ENCODE measurements around the gene CCDC192. TPM values are rescaled to one million over a fixed set of nuclear protein-coding genes. Genes with fewer than 3 reads are reported as not detected.

CCDC192 gene
- total and polyA plus RNA-seq, 2 of the 4 experiments (the other 2 are of a cell fraction) = not detected

GRCh38 chr5:127757576-127757975, 54.4 kb downstream of the CCDC192 start:
- DNase-seq (peak; percentile 65), ATAC-seq (ENCODE audit: low read depth) (no peak)
- intact Hi-C loops (cut with micrococcal nuclease) (loop anchor here (5.0 kb wide), 1 partner anchor 105 kb away; no protein-coding TSS in a partner anchor), in situ Hi-C loops (cut with MboI; ENCODE audit: low sequenced_read_pairs) (loop anchor here (5.0 kb wide), 1 partner anchor 445 kb away; no protein-coding TSS in a partner anchor), dilution Hi-C loops (cut with HindIII; ENCODE audit: low sequenced_read_pairs, unreplicated experiment) (no loop called here)
- Histone ChIP-seq H2BK120ac (ENCODE audit: low read depth, low read length) (no peak overlapping the region), H3K9me1 (ENCODE audit: insufficient read depth, low read length) (0 out of 2 replicates have a peak, but pooled peaks cover 3% of the 10 kb centered on the region), H3K27ac (ENCODE audit: insufficient read depth, low read length) (no peak overlapping the region), H3K79me1 (ENCODE audit: low read depth in 1 of 2, low read length in 2 of 2) (no peaks in the 10 kb centered on the region), H3K18ac (ENCODE audit: low read depth, low read length) (no peak overlapping the region), H2BK15ac (ENCODE audit: low read depth, low read length) (no peak overlapping the region), H4K20me1 (ENCODE audit: insufficient read depth, low read length) (no peaks in the 10 kb centered on the region), H2BK20ac (ENCODE audit: low read depth, low read length) (no peak overlapping the region), H3K27me3 (ENCODE audit: control insufficient read depth, insufficient read depth, low read length) (no peaks in the 10 kb centered on the region), H2AK9ac (replicated peaks; ENCODE audit: low read depth, low read length, poor library complexity) (no peak overlapping the region), H3K9me3 (ENCODE audit: control insufficient read depth, insufficient read depth, low read length) (no peaks in the 10 kb centered on the region), H4K91ac (ENCODE audit: insufficient read depth, low read depth, low read length) (no peak overlapping the region), H3K56ac (ENCODE audit: extremely low read depth, insufficient read depth, low read length) (no peak overlapping the region), H2AFZ (replicated peaks; ENCODE audit: low read length, poor library complexity) (no peak overlapping the region), H3K23ac (ENCODE audit: low read depth, low read length) (no peak overlapping the region), H4K5ac (ENCODE audit: low read depth, low read length) (no peak overlapping the region), H3K4me3 (ENCODE audit: insufficient read depth, low read depth, low read length) (no peak overlapping the region), H3K4ac (ENCODE audit: low read depth, low read length) (no peak overlapping the region), H3K9ac (ENCODE audit: low read depth, low read length) (no peak overlapping the region), H3K4me1 (ENCODE audit: control insufficient read depth, insufficient read depth, low read length) (peaks cover 3% of the 10 kb centered on the region), H3K14ac (replicated peaks; ENCODE audit: low read depth, low read length) (no peak overlapping the region), H3K4me2 (ENCODE audit: low read depth, low read length) (no peak overlapping the region), H2AK5ac (ENCODE audit: low read depth, low read length) (no peak overlapping the region), H4K8ac (ENCODE audit: low read depth in 2 of 2, low read length in 2 of 2) (no peak overlapping the region), H2BK5ac (ENCODE audit: low read depth, low read length, poor library complexity, severe bottlenecking) (no peak overlapping the region), H3K36me3 (ENCODE audit: control insufficient read depth, insufficient read depth, low read length) (no peaks in the 10 kb centered on the region)
- BruUV-seq (replicated peaks) = no TSS peak
- WGBS, 2 experiments (ENCODE audit: extremely low coverage in 2 of 2, insufficient read length in 1 of 2) = no CpG with 5 or more reads among the region's 1 CpG
- CTCF ChIA-PET = interaction anchor here (0.6 to 0.9 kb wide), 4 partner anchors 49 to 444 kb away, joined by 3 to 4 read pairs (median 3); no protein-coding TSS in a partner anchor
- TF ChIP-seq RFX5 (IDR thresholded peaks at IDR 0.05; ENCODE audit: low read depth, low read length) = no peak
- peak; percentile 54 for TF ChIP-seq CTCF (conservative IDR thresholded peaks at IDR 0.05; ENCODE audit: low read depth, low read length)
- TF ChIP-seq CEBPB (IDR thresholded peaks at IDR 0.05; ENCODE audit: low read depth, low read length) = 0 out of 2 replicates have a peak, but pooled peaks have one; percentile 3
- peak; percentile 76 for TF ChIP-seq RAD21 (IDR thresholded peaks at IDR 0.05; ENCODE audit: low read length)
- no peak for TF ChIP-seq ELK1 (IDR thresholded peaks at IDR 0.05; ENCODE audit: borderline replicate concordance, low read depth, low read length)
- no peak for TF ChIP-seq CHD1 (IDR thresholded peaks at IDR 0.05; ENCODE audit: low read depth, low read length)
- TF ChIP-seq FOS (IDR thresholded peaks at IDR 0.05; ENCODE audit: low read depth, low read length) = no peak
- no peak for TF ChIP-seq MAZ (IDR thresholded peaks at IDR 0.05; ENCODE audit: borderline replicate concordance, low read depth, low read length)
- no peak for TF ChIP-seq RCOR1 (IDR thresholded peaks at IDR 0.05; ENCODE audit: insufficient replicate concordance, low read length)
- no peak for TF ChIP-seq BHLHE40 (IDR thresholded peaks at IDR 0.05; ENCODE audit: low read depth, low read length)
- TF ChIP-seq SMC3 (IDR thresholded peaks at IDR 0.05; ENCODE audit: low read depth, low read length) = peak; percentile 60
- no peak for TF ChIP-seq MXI1 (IDR thresholded peaks at IDR 0.05; ENCODE audit: borderline replicate concordance, low read depth, low read length)
- TF ChIP-seq NFE2L2 (IDR thresholded peaks at IDR 0.05; ENCODE audit: low read depth, low read length) = no peak
- POLR2A ChIA-PET (ENCODE audit: unreplicated experiment) = no interaction called here

All from IMR-90 (cell line).